ENCODE data around the gene ZCCHC24. TPM values are rescaled to one million over a fixed set of nuclear protein-coding genes. Genes with fewer than 3 reads are reported as not detected.
A peak's percentile ranks its signal among the peaks of the same experiment; 100 is the strongest.
"Not testable (repeated sequence)": the region's sequence is repeated elsewhere in the genome, so short reads cannot be mapped to it uniquely, and the experiment has no call there.

The ZCCHC24 gene
- total RNA-seq, 2 donors from 2014 or later, result 14.0 to 19.8 TPM

DNA sequence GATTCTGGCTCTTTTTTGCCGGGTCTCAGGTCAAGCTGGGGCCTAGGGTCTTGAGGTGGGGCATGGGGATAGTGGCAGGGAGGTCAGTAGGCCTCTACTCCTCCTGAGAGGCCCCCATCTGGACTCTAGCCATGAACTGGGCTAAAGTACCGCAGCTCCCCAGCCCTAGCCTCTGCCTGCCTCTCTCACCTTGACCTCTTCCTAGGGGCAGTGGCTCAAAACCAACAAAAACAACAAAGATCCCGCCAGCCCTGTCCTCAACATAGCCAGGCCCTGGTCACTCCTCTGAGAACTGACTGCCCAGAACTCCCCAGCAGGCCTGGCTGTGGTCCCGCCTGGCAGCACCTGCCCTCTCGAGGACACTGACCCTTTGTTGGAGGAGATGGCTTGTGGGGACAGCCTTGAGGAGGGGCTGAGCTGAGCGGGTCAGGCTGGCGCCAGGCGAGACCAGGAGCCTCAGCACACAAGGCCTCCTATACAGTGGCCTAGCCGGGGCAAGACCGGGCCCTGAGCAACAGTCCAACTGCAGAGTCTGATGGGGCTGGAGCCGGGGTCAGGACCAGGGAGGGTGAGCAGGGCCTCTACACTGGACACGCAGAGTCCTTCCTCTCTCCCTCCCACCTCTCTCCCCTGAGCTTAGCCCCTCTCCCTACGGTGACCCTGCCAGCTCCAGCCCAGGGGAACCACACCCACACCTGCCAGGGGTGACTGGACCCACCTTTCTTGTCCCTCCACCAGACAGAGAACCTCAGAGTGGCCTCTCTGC, 109.8 kb downstream of the ZCCHC24 start:
- Histone ChIP-seq H3K27ac (peak overlapping the region in 2 of 4 donors; percentile 28 to 38), H3K27me3 (no peaks in the 10 kb centered on the region), H3K36me3 (replicated peaks in 1 of 2; ENCODE audit: insufficient read depth in 1 of 2, low read depth in 2 of 2) (no peaks in the 10 kb centered on the region), H3K4me1 (peaks cover 12% of the 10 kb centered on the region), H3K9me3 (no peaks in the 10 kb centered on the region), H3K4me3 (no peak overlapping the region)
- intact Hi-C loops (cut with DNase I), result no loop called here
- DNase-seq (peak in 2 of 4 donors; percentile 34 to 49), ATAC-seq (peak; percentile 79)
- 62 to 65% methylated on average over 6 to 13 of the region's 13 CpGs for WGBS, 2 donors
- TF ChIP-seq, protein P1, sequence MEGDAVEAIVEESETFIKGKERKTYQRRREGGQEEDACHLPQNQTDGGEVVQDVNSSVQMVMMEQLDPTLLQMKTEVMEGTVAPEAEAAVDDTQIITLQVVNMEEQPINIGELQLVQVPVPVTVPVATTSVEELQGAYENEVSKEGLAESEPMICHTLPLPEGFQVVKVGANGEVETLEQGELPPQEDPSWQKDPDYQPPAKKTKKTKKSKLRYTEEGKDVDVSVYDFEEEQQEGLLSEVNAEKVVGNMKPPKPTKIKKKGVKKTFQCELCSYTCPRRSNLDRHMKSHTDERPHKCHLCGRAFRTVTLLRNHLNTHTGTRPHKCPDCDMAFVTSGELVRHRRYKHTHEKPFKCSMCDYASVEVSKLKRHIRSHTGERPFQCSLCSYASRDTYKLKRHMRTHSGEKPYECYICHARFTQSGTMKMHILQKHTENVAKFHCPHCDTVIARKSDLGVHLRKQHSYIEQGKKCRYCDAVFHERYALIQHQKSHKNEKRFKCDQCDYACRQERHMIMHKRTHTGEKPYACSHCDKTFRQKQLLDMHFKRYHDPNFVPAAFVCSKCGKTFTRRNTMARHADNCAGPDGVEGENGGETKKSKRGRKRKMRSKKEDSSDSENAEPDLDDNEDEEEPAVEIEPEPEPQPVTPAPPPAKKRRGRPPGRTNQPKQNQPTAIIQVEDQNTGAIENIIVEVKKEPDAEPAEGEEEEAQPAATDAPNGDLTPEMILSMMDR (IDR thresholded peaks at IDR 0.05), result no peak

GRCh38 chr10:79335094-79335469, 110.3 kb downstream of the ZCCHC24 start:
- ATAC-seq, result no peak
- Histone ChIP-seq H3K27ac (peak overlapping the region in 1 of 4 donors; percentile 38), H3K27me3 (no peaks in the 10 kb centered on the region), H3K4me3 (no peak overlapping the region), H3K4me1 (peaks cover 9% of the 10 kb centered on the region), H3K36me3 (replicated peaks in 1 of 2; ENCODE audit: insufficient read depth in 1 of 2, low read depth in 2 of 2) (no peaks in the 10 kb centered on the region), H3K9me3 (no peaks in the 10 kb centered on the region)
- intact Hi-C loops (cut with DNase I), result no loop called here
- TF ChIP-seq, protein P1 (IDR thresholded peaks at IDR 0.05), result no peak
- TF ChIP-seq POLR2A (IDR thresholded peaks at IDR 0.05), result no peak
- no peak for DNase-seq
- WGBS, 2 donors, result 79 to 84% methylated on average over 2 of the region's 2 CpGs

- ATAC-seq (no peak), DNase-seq (no peak)
- Histone ChIP-seq H3K4me3 (no peak overlapping the region), H3K9me3 (no peaks in the 10 kb centered on the region), H3K27ac (no peak overlapping the region), H3K27me3 (no peaks in the 10 kb centered on the region), H3K36me3 (replicated peaks in 1 of 2; ENCODE audit: insufficient read depth in 1 of 2, low read depth in 2 of 2) (no peaks in the 10 kb centered on the region), H3K4me1 (peaks cover 9% of the 10 kb centered on the region)
- 71 to 90% methylated on average over 2 of the region's 2 CpGs for WGBS, 2 donors
- TF ChIP-seq, protein P1 (IDR thresholded peaks at IDR 0.05), result no peak
- no peak for TF ChIP-seq POLR2A (IDR thresholded peaks at IDR 0.05)
- intact Hi-C loops (cut with DNase I), result no loop called here
These were observed 110.9 kb downstream of the ZCCHC24 start for GRCh38 chr10:79334573-79334972.

GRCh38 chr10:79333513-79333912, 111.9 kb downstream of the ZCCHC24 start:
- 91 to 100% methylated on average over 2 of the region's 2 CpGs for WGBS, 2 donors
- H3K27ac ChIP-seq, result no peak overlapping the region
- H3K36me3 ChIP-seq (replicated peaks in 1 of 2; ENCODE audit: insufficient read depth in 1 of 2, low read depth in 2 of 2), result no peaks in the 10 kb centered on the region
- no peak overlapping the region for H3K4me3 ChIP-seq
- no peak for TF ChIP-seq POLR2A (IDR thresholded peaks at IDR 0.05)
- TF ChIP-seq, protein P1 (IDR thresholded peaks at IDR 0.05), result no peak
- no peaks in the 10 kb centered on the region for H3K27me3 ChIP-seq
- intact Hi-C loops (cut with DNase I), result no loop called here
- H3K4me1 ChIP-seq, result peaks cover 9% of the 10 kb centered on the region
- no peak for ATAC-seq
- no peaks in the 10 kb centered on the region for H3K9me3 ChIP-seq
- DNase-seq, result no peak

- DNase-seq; H3K27ac ChIP-seq; H3K36me3 ChIP-seq (replicated peaks in 1 of 2; ENCODE audit: insufficient read depth in 1 of 2, low read depth in 2 of 2); H3K27me3 ChIP-seq; H3K4me3 ChIP-seq; ATAC-seq; H3K9me3 ChIP-seq; H3K4me1 ChIP-seq; intact Hi-C loops (cut with DNase I): not testable (repeated sequence)
- WGBS, 2 donors, result 97 to 98% methylated on average over 2 of the region's 10 CpGs
These were observed 112.7 kb downstream of the ZCCHC24 start for GRCh38 chr10:79332610-79333315.

Other genes starting within 250 kb of the ZCCHC24 start
- gene PPIF, start 98.2 kb downstream of the ZCCHC24 start, total RNA-seq, result 10 to 100 TPM; 19.2 to 67.9 TPM
- gene EIF5AL1, start 66.9 kb upstream of the ZCCHC24 start, total RNA-seq, result not detected
- 1 to 10 TPM in 1 of 2 donors, not detected in 1; 1.6 TPM for gene SFTPA2, start 114.8 kb upstream of the ZCCHC24 start, total RNA-seq
- under 1 TPM in 1 of 2 donors, not detected in 1; 0.26 TPM for gene SFTPA1, start 165.3 kb upstream of the ZCCHC24 start, total RNA-seq